Spinal cord (tissue), 10 donors: ENCODE results near the gene RFX1. TPM values are rescaled to one million over a fixed set of nuclear protein-coding genes. Genes with fewer than 3 reads are reported as not detected.

ENCODE experiments used
- DNase-seq, 6 donors: peaks; one replicate each; pipeline versions ENCODE4 v3.0.0 to v3.0.0-alpha.2; 2013 to 2015; ENCODE audit warnings: low spot score in 6 of 6, low read depth in 4 of 6
- H3K27ac ChIP-seq: one replicate; pipeline ENCODE4 v1.5.1; 2013; ENCODE audit warnings: low read depth, low read length, control low read depth
- H3K27me3 ChIP-seq: one replicate; pipeline ENCODE4 v1.6.1; 2013; ENCODE audit warnings: low read length; ENCODE audit not compliant: control insufficient read depth, insufficient read depth
- H3K36me3 ChIP-seq: one replicate; pipeline ENCODE4 v1.6.1; 2013; ENCODE audit warnings: low read length; ENCODE audit not compliant: control insufficient read depth, insufficient read depth
- H3K4me1 ChIP-seq: one replicate; pipeline ENCODE4 v1.6.1; 2013; ENCODE audit warnings: low read length; ENCODE audit not compliant: control insufficient read depth, insufficient read depth
- H3K4me3 ChIP-seq: one replicate; pipeline ENCODE4 v1.5.1; 2013; ENCODE audit warnings: low read depth, low read length, control low read depth
- H3K9me3 ChIP-seq: one replicate; pipeline ENCODE4 v1.6.1; 2013; ENCODE audit warnings: low read length; ENCODE audit not compliant: control insufficient read depth, insufficient read depth
- WGBS: methylation state at CpG from one replicate; pipeline ENCODE4 v1.1.5; 2013; ENCODE audit warnings: missing lambda C conversion rate; ENCODE audit not compliant: insufficient coverage; 5-methylcytosine and 5-hydroxymethylcytosine counted together
- polyA plus RNA-seq, 2 donors: library from polyadenylated mRNA; unstranded; fragments of 120-200 nt; gene quantifications; one replicate each; pipeline ENCODE4 v1.2.1, GENCODE V29; 2013; ENCODE audit not compliant: insufficient read length in 2 of 2
- total RNA-seq, 2 donors: library from RNA; depleted of rRNA in 1 of 2; stranded (reverse); fragments of 120-200 nt in 1 of 2; fragments of >200 nt in 1 of 2; gene quantifications; one replicate each; pipeline versions ENCODE4 v1.2.3 to v1.2.4, GENCODE V29; 2013 to 2014
- donor health status: healthy.

Gene RFX1
- total and polyA plus RNA-seq, 4 donors, result 2.6 to 16.2 (median 10.2) TPM

DNA sequence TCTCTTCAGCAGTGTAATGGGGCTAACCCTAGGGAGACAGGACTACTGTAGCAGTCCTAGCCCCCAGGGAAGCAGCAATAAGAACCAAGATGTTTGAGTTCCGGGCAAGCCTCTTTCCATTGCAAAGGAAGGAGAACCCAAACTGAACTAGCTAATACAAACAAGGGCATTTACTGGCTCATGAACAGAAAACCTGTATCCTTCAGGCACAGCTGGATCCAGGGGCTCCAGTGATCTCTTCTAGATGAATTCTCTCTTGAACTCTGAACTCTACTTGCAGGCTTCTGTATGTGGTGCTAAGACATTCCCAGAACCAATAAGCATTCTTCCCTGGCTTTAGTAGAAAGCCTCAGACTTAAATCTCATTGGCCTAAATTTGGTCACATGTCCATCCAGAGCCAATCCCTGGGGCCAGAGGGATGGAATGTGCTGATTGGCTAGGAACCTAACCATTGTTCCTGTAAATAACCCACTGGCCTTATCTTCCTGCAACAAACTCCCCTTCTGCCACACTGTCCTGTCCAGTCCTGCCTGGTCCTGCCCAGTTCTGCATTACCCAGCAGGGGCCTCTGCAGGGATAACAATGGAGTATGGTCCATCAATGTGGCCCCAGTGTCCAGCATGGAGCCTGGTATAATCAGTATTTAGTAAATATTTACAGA, 64.0 kb downstream of the RFX1 start:
- 100% methylated on average over 1 of the region's 1 CpG for WGBS
- Histone ChIP-seq H3K27ac (no peak overlapping the region), H3K9me3 (no peaks in the 10 kb centered on the region), H3K4me3 (no peak overlapping the region), H3K36me3 (no peaks in the 10 kb centered on the region), H3K27me3 (peaks cover 5% of the 10 kb centered on the region), H3K4me1 (peaks cover 16% of the 10 kb centered on the region)
- no peak for DNase-seq

DNA sequence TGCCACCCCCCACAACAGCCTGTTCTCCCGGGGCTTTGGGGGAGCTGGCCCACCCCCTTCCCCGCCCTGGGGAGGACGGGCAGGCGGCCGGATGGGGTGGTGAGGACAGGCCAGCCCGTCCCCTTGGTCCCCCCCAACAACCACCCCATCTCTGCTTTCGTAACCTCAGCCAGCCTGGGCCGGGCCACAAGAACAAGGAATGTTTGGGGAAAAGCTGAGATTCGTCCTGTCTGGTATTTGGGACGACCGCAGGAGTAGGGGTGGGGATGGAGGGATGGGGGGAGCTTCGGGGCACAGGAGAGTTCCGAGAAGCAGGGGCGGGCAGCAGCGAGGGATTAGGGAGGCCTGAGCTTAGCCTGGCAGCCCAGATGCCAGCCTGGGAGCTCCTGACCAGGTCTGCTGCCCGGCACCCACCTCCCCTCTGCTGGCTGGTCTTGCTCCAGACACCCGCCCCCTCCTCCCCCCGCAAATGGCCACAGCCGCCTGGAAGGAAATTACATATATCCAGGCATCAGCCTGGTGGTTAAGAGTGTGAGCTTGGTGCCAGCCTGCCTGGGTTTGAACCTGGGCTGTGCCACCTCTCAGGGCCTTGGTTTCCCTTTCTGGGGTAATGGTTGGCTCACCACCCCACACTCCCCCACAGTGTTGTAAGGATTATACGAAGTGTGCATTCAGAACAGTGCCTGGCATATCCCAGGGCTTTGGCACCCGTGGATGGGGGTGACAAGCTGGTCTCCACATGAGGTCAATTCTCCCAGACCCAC, 67.6 kb downstream of the RFX1 start, which contains the start of gene PODNL1:
TSS of gene PODNL1 (minus strand) at position 117 of the 764 bp plus-strand sequence. CDS start 236 bp downstream, outside the sequence.
- no peaks in the 10 kb centered on the region for H3K9me3 ChIP-seq
- WGBS, result 35% methylated on average over 6 of the region's 21 CpGs
- no peak within 1 kb of the TSS for H3K27ac ChIP-seq
- H3K27me3 ChIP-seq, result peaks cover 5% of the 10 kb centered on the region
- peaks cover 16% of the 10 kb centered on the region for H3K4me1 ChIP-seq
- no peak for DNase-seq
- H3K36me3 ChIP-seq, result peaks cover 4% of the 10 kb centered on the region
- no peak within 1 kb of the TSS for H3K4me3 ChIP-seq

DNA sequence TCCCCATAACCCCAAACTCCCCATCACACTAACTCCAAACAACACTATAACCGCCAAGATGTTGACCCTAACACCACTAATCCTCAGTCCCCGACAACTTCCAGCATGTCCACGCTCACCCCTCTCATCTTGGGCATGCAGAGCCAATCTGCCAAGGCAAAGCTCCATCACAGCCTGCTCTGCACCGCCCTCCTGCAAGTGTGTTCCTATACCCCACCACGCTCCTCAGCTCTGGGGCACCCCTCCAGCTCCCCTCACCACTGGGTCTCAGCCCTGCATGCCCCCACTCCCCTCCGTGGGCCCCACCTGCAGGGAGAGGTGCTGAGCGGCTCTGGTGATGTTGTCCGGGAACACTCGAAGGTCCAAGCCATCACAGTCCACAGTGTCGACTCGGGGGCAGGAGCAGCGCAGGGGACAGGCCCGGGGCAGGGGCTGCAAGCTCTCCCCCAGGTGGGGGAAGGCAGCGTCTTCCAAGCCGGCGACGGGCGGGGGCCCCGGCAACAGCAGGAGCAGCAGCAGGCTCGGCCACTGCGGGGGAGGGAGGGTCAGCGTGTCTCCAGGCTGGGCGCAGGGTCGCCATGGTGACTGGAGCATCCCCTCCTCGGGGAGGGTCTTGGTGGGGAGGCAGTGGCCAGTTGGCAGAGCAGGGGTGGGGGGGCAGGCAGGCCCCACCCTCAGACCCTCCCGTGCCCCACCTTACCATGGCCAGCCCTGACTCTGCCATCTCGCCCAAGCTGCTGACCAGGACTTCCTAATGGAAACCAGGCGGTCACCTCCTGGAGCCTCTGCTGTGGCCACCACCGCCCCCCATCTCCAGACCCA, 68.4 kb downstream of the RFX1 start:
- peaks cover 16% of the 10 kb centered on the region for H3K4me1 ChIP-seq
- H3K36me3 ChIP-seq, result peaks cover 10% of the 10 kb centered on the region
- no peak overlapping the region for H3K27ac ChIP-seq
- no peaks in the 10 kb centered on the region for H3K9me3 ChIP-seq
- H3K27me3 ChIP-seq, result peaks cover 5% of the 10 kb centered on the region
- DNase-seq, result no peak
- H3K4me3 ChIP-seq, result no peak overlapping the region
- 9% methylated on average over 24 of the region's 29 CpGs for WGBS

DNA sequence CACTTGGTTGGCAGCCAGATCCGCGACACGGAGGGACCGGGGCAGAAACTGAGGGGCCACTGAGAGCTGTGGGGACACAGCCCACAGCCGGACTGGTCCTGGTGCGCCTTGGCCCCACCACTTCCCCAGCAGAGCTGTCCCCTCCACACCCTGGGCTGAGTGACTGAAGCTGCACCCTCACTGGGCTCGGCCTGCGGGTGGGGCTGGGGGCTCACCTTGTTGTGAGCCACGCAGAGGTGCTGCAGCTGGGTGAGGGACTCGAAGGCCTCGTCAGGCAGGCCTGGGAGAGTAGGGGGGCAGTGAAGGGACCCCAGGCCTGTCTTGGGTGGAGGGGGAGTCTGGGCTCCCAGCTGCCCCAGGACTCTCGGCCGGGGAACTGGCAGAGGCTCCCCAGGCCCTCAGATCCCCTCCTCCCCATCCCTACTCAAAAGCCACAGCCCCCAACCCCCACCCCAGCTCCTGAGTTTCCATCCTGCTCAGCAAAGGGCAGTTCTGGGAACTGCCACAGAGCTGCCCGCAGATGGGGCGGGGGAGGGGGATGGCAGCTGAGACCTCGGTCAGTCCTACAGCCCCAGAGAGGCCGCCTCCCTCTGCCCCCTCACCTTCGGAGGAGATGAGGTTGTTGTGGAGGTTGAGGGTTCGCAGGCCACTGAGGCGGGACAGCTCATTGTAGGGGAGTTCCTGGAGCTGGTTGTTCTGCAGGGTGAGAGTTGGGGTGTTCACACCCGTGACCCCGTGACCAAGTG, 70.2 kb downstream of the RFX1 start:
- 66% methylated on average over 12 of the region's 22 CpGs for WGBS
- H3K9me3 ChIP-seq, result no peaks in the 10 kb centered on the region
- no peak overlapping the region for H3K27ac ChIP-seq
- H3K36me3 ChIP-seq, result peaks cover 26% of the 10 kb centered on the region
- H3K4me3 ChIP-seq, result no peak overlapping the region
- no peak for DNase-seq
- H3K27me3 ChIP-seq, result peaks cover 5% of the 10 kb centered on the region
- H3K4me1 ChIP-seq, result peaks cover 16% of the 10 kb centered on the region

DNA sequence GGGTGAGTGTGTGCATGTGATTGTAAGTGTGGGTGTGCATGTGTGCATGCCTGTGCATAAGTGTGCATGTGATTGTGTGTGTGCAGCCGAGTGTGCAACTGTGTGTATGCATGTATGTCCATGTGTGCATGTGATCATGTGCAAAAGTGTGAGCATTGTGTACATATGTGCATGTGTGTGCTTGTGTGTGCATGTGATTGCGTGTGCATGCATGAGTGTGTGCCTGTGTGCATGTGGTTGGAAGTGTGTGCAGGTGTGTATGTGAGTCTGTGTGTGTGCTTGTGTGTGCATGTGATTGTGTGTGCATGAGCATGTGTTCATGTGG, 71.4 kb downstream of the RFX1 start:
- Histone ChIP-seq H3K27ac (no peak overlapping the region), H3K27me3 (peaks cover 5% of the 10 kb centered on the region), H3K9me3 (no peaks in the 10 kb centered on the region), H3K36me3 (peaks cover 37% of the 10 kb centered on the region), H3K4me1 (peaks cover 16% of the 10 kb centered on the region), H3K4me3 (no peak overlapping the region)
- DNase-seq, result no peak
- WGBS, result 100% methylated on average over 2 of the region's 2 CpGs

DNA sequence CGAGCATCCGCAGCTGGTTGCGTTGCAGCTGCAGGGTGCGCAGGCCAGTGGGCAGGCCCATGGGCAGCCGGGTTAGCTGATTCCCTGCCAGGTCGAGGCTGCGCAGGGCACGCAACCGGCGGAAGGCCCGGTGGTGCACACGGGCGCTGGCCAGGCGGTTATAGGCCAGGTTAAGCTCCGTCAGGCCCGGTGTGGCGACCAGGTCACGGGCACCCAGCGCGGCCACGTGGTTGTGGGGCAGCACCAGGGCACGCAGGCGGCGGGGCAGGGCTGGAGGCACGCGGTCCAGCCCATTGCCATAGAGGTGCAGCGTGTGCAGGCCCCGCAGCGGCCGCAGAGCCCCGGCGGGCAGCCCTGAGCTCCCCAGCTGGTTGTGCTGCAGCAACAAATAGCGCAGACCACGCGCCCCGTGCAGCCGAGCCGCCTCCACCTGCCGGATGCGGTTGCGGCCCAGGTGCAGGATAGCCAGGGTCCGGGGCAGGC, 73.2 kb downstream of the RFX1 start:
- 91% methylated on average over 42 of the region's 42 CpGs for WGBS
- DNase-seq, result no peak
- H3K4me3 ChIP-seq, result no peak overlapping the region

DNA sequence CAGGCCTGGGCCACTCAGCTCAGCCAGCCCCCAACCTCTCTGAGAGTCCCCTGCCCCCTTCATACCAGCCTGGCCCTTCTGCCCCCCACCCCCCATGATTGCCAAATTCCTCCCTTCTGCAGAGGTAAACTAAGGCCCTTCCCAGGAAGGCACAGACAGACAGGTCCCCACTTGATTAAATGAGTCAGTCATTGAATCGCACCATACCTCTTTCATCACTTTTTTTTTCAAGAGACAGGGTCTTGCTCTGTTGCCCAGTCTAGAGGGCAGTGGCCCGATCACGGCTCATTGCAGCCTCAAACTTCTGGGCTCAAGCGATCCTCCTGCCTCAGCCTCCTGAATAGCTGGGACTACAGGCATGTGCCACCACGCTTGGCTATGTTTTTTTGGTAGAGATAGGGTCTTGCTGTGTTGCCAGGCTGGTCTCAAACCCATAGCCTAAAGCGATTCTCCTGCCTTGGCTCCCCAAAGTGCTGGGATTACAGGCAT, 73.9 kb downstream of the RFX1 start:
- Histone ChIP-seq H3K4me3 (no peak overlapping the region), H3K27ac (no peak overlapping the region), H3K36me3 (peaks cover 57% of the 10 kb centered on the region), H3K9me3 (no peaks in the 10 kb centered on the region), H3K27me3 (peaks cover under 1% of the 10 kb centered on the region), H3K4me1 (no peaks in the 10 kb centered on the region)
- no peak for DNase-seq
- 92% methylated on average over 5 of the region's 6 CpGs for WGBS

More for the DNA sequence above, 73.2 kb downstream of the RFX1 start:
- Histone ChIP-seq H3K27ac (no peak overlapping the region), H3K9me3 (no peaks in the 10 kb centered on the region), H3K36me3 (peaks cover 49% of the 10 kb centered on the region), H3K27me3 (peaks cover 5% of the 10 kb centered on the region), H3K4me1 (peaks cover 7% of the 10 kb centered on the region)

DNA sequence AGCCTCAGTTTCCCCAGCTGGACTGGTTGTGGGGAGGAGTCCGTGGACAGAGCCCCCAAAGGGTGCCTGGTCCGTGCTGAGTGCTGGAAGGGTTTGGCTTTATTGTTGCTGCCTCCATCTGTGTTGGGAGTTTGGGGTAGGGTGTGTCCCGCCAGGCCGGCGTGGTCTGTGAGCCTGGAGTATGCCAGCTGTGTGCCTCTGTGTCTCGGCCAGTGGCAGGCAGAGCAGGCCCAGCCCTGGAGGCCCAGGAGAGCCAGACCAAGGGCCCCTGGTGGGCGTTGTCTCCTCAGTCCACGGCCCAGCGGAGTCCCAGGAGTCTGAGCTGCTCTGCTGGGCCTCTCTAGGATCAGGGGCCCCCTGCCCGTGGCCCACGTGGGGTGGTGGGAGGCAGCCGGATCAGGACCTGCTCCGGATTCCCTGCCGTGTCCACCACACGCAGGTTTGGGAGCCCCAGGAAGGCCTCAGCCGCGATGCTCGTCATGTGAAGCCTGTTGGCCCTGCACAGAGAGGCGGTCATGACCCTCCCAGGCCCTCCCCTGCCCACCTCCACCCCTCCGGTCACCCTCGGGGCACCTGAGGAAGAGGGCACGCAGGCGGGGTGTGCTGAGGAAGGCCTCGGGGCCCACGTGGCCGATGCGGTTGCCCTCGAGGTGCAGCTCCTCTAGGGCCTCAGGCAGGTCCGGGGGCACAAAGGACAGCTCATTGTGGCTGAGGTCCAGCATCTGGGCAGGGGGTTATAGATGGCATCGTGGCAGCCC, 74.5 kb downstream of the RFX1 start:
- Histone ChIP-seq H3K36me3 (peaks cover 63% of the 10 kb centered on the region), H3K4me3 (no peak overlapping the region), H3K4me1 (no peaks in the 10 kb centered on the region), H3K27me3 (no peaks in the 10 kb centered on the region), H3K9me3 (no peaks in the 10 kb centered on the region), H3K27ac (no peak overlapping the region)
- WGBS, result 90% methylated on average over 28 of the region's 30 CpGs
- no peak for DNase-seq
